NCI-H69 (cell line): ENCODE data around the gene POGZ.
"Not testable (repeated sequence)": the region's sequence is repeated elsewhere in the genome, so short reads cannot be mapped to it uniquely, and the experiment has no call there.

Experiments used
- DNase-seq: peaks from one replicate; lab custom pipeline; 2025; lab: John Stamatoyannopoulos, UW

POGZ gene

DNA sequence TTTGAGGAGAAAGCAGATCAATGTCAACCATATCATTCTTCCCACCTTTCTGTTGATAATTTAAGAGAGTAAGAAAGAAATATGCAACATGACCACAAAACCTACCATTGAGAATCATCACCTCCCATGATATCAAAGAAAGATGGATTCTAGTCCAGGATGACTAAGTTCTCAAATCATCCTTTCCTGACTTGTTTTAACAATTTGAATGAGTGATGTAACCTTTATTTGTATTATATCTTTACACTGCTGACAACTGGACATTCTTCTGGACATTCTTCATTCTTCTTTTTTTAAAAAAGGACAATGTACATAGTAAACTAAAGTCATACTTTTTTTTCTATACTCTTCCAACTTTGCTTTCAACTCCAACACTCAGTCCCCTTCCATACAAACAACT lies 50.4 kb downstream of the POGZ start:
- no peak for DNase-seq

DNA sequence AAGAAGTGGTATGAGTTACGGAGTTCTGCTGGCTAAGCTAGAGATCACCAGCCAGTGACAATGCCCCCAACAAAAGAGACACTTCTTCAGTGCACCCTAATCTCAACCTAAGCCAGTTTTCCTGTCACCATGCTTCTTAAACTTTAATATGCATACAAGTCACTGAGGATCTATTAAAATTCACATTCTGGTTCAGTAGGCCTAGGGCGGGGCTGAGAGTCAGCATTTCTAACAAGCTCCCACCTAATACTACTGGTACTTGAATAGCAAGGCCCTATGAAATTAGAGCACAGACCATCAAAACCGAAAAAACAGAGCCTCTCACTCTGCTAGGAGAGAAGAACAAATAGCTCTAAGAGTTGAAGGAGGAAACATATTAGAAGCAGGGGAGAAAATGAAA lies 52.0 kb downstream of the POGZ start:
- no peak for DNase-seq

DNA sequence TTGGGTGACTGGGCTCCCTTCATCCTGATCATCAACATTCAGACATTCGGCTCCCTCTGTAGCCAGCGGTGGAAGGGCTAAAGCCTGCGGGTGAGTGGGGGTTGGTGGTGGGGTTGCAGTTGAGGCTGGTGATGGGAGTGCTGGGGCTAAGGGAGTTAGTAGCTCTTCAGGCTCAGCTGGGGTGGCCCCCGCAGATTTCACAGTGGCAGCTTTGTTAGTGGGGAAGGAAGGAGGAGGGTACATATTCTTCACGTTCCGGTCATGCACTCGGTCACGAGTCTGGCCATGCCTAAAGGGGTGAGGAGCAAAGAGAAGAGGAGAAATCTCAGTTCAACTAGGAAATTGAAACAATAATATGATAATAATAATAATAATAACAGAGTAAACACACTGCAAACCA lies 53.1 kb downstream of the POGZ start:
- no peak for DNase-seq

DNA sequence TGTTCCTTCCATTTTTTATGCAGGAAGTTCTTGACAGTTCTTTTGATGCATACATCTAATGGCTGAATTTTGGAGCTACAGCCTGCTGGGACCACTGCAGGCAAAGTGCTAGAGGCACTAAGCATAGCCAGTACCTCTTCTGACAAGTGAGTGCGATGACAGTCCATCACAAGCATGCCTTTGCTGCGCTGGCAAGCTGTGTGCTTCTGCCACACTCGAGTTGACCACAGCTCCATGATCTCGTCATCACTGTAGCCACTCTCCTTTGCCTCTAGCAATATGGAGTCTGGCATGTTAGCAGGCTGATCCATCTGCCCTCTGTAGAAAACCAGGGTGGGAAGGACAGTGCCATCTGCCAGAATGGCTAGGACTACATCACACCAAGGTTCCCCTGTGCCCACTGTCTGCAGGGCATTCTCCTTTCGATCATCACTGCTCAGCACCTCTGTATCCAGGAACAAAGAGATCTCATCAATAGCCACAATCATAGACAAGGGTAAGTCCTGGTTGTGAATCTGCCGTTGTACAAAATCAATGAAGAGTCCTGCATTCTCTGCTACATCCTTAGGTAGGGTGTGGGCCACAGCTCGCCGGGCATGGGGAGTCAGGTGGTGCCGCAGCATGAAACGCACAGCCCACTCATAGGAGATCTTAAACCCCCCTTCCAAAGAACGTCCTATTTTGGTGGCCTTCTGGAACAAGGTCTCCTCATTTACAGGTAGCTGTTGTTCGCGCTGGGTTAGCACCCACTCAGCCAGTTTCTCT lies 53.9 kb downstream of the POGZ start:
- no peak for DNase-seq

- DNase-seq: no peak
Measured at GRCh38 chr1:151403612-151404011, 55.7 kb downstream of the POGZ start.

GRCh38 chr1:151402764-151403163 lies 56.5 kb downstream of the POGZ start:
- DNase-seq: no peak

- DNase-seq: no peak
Measured at GRCh38 chr1:151401860-151402259, 57.4 kb downstream of the POGZ start.

GRCh38 chr1:151401125-151401788 lies 58.0 kb downstream of the POGZ start:
- no peak for DNase-seq

- peak; percentile 97 for DNase-seq
Measured at GRCh38 chr1:151399324-151400171, 59.7 kb downstream of the POGZ start, which contains the start of gene PSMB4. Gene PSMB4, plus strand, starts transcription at chr1:151399573. Its CDS starts 15 bp downstream, at chr1:151399588.

DNA sequence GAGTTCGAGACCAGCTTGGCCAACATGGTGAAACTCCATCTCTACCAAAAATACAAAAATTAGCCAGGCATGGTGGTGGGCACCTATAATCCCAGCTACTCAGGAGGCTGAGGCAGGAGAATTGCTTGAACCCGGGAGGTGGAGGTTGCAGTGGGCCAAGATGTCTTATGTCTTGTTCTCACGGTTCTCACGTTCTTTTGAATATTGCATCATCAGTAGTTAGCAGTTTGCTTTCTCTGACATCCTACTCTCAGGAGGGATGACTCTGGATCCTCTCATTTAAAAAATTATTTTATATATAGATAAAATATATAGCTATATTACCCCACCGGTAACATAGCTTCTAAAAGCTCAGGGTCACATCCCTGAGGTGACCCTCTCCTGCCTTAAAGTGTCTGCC lies 63.0 kb downstream of the POGZ start:
- DNase-seq: not testable (repeated sequence)

- no peak for DNase-seq
Measured at GRCh38 chr1:151393583-151393982, 65.7 kb downstream of the POGZ start.

GRCh38 chr1:151391079-151391563 lies 68.2 kb downstream of the POGZ start:
- DNase-seq: no peak

DNA sequence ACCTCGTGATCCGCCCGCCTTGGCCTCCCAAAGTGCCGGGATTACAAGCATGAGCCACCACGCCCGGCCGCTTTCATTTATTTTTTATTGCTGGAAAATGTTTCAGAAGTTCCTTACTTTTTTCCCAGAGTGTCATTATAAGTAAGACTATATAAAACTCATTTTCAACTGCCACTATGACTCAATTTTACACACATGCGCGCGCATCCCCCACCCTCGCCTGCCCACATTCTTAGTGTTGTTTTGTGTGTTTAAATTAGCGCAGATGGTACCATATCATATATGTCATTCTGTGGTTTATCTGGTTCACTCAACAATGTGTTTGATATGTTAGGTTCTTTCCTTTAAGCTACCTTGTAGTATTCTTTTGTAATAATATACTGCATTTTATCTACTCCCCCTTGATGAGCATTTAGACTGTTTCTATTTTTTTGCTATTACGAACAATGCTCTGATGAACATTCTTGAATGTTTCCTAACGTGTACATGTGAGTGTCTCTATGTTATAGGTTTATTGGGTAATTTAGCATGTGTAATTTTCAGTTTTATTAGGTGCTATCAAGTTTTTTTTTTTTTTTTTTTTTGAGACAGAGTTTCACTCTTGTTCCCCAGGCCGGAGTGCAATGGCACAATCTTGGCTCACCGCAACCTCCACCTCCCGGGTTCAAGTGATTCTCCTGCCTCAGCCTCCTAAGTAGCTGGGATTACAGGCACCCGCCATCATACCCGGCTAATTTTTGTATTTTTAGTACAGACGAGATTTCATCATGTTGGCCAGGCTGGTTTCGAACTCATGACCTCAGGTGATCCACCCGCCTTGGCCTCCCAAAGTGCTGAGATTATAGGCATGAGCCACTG lies 68.8 kb downstream of the POGZ start:
- DNase-seq: not testable (repeated sequence)

DNA sequence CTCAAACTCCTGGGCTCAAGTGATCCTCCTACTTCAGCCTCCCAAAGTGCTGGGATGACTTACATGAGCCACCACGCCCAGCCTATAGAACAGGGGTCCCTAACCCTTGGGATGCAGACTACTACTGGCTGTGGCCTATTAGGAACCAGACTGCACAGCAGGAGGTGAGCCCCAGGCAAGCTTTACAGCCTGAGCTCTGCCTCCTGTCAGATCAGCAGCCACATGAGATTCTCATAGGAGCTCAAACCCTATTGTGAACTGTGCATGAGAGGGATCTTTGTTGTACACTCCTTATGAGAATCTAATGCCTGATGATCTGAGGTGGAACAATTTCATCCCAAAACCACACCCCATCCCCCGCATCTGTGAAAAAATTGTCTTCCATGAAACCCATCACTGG lies 73.3 kb downstream of the POGZ start:
- DNase-seq: peak; percentile 22

GRCh38 chr1:151384584-151384983 lies 74.7 kb downstream of the POGZ start:
- DNase-seq: no peak

DNA sequence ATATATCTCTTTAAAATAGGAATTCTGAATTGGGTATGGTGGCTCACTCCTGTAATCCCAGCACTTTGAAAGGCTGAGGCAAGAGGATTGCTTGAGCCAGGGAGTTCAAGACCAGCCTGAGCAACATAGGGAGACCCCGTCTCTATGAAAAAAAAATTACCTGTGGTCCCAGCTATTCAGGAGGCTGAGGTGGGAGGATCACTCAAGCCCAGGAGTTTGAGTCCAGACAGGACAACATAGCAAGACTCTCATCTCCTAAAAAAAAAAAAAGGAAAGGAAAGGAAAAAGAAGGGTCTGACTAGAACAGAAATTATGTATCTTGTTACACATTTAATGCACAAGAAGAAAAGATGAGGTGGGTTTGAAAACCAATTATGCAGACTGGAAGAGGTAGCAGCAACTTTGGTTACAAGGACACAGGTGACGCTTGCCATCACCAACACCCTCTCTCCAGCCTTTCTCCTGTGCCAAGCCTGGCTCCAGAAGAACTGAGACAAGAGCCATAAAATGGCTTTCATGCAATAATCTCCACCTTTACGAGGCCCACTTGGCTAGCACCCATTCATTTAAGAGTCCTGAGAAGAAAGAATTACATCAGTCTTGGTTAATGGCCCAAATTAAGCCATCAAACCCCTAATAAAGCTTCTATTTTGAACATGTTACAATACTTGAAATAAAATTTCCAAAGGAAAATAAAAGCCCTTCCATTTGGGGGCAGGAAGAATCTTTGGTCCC lies 82.0 kb downstream of the POGZ start:
- no peak for DNase-seq

DNA sequence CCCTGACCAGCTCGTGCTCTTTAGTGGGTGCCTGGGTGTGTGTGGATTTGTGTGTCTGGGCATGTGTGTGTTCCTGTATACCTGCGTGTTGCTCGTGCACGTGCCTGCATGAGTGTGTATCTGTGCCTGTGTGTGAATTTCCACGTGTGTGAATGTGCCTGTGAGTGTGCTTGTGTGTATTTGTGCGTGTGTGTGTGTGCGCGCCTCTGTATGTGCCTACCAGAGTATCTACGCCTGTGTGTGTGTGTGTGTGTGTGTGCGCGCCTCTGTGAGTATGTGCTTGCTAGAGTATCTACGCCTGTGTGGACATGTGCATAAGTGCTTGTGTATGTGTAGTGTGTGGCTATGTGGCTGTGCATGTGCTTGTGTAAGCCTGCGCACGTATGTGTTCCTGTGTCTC lies 86.1 kb downstream of the POGZ start:
- peak; percentile 23 for DNase-seq

DNA sequence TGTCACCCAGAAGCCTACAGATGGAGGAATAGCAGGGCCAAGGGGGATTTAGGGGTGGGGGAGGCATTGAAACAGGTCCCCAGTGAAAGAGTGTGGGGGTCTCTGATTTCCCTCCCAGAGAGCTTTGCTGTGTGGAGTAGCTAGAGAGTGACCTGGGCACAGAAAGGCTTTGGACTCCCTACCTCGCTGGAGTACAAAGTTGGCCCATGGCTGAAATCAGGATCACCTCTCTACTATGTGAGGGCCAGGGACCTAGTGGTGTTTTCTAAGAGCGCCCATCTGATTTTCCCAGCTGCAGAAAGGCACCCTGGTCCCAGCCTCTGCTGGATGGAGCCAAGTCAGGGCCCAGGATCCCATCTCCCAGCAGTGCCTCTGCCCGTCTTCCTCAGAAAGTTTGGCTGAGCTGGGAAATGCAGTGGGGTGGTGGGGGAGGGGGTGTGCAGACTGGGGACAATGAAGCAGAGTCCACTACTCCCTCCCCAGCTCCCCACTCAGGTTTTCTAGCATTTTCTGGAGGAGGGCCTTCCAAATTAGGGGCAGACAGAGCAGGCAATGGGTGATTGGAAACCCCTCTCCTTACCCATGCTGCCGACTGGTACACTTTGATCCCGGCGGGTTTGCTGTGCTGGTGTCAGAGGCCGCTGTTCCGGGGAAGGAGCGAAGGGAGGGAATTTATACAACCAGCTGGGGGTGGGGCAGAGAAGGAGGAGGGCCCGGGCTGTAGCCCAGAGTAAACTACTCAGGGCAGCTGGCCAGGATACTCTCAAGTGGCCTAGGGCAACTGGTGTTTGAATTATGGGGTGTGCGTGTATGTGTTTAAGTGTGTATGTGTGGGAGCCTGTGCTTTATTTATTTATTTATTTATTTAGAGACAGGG lies 87.0 kb downstream of the POGZ start, which contains the start of gene SELENBP1:
TSS of gene SELENBP1 (minus strand) at position 648 of the 877 bp plus-strand sequence. CDS start at position 584, 64 bp downstream.
- DNase-seq: peak; percentile 97

DNA sequence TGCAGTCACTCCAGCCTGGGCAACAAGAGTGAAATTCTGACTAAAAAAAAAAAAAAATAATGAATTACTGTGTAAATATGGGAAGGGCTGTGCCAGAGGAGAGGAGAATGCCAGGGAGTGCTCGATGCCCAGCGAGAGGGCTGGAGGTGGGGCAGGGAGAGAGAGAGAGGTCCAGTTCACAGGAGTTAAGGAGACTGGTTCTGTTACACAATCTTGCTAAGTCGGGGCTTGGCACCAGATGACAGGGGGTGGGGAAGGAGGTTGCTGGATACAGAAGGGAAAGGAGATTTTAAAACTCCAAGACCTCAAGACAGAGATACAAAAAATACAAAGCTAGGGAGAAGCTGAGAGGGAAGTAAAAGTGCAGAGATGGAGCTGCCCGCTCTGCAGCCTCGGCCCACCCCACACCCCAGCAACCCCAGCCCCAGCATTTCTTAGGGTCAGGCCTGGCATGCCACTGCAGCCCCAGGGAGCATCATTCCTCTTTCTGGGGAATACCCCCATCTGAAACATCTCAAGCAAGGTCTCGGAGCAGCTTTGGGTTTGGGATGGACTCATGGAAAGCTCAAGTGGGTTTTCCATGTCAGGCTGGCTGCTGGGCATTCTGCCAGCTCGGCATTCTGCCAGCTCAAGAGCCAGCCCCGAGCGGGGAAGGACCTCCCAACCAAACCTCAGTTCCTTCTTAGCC lies 87.8 kb downstream of the POGZ start:
- peak; percentile 90 for DNase-seq
